Breast epithelium (tissue), 4 donors: ENCODE measurements around the gene C12orf57. TPM values are rescaled to one million over a fixed set of nuclear protein-coding genes. Genes with fewer than 3 reads are reported as not detected.

Source experiments
- DNase-seq, 2 donors: peaks; one replicate each; pipeline ENCODE4 v3.0.0-alpha.2; 2019; ENCODE audit warnings: low spot score in 2 of 2
- H3K27ac ChIP-seq, 2 donors: fragments of 200-600 bp; sonication (generic) in 1 of 2; one replicate each; pipeline ENCODE4 v1.5.1; 2016 to 2019; ENCODE audit warnings: mild to moderate bottlenecking in 1 of 2
- H3K27me3 ChIP-seq, 2 donors: fragments of 200-600 bp; sonication (generic) in 1 of 2; one replicate each; pipeline versions ENCODE4 v1.5.1 to v1.6.0; 2017 to 2019; ENCODE audit warnings: control low read depth in 1 of 2, mild to moderate bottlenecking in 1 of 2
- H3K36me3 ChIP-seq: fragments of 200-600 bp; one replicate; pipeline ENCODE4 v1.5.1; 2019
- H3K4me1 ChIP-seq, 2 donors: fragments of 200-600 bp; sonication (generic); one replicate each; pipeline ENCODE4 v1.5.1; 2016 to 2019; ENCODE audit warnings: control low read depth in 1 of 2
- H3K4me3 ChIP-seq, 3 donors: fragments of 200-600 bp; sonication (generic); 1 replicate in 2 of 3; 2 replicates in 1 of 3; pipeline ENCODE4 v1.5.1; 2016 to 2019; ENCODE audit warnings: mild to moderate bottlenecking in 3 of 3, moderate library complexity in 2 of 3
- H3K9me3 ChIP-seq, 2 donors: fragments of 200-600 bp; sonication (generic) in 1 of 2; one replicate each; pipeline ENCODE4 v1.5.1; 2016 to 2019; ENCODE audit warnings: control low read depth in 1 of 2
- CTCF ChIP-seq, 3 donors: fragments of 450-650 bp; IDR thresholded peaks; one replicate each; pipeline ENCODE4 v1.5.1; 2016 to 2017; ENCODE audit warnings: antibody characterized with exemption in 3 of 3, mild to moderate bottlenecking in 3 of 3, moderate library complexity in 3 of 3
- POLR2A ChIP-seq: fragments of 450-650 bp; IDR thresholded peaks from one replicate; pipeline ENCODE4 v1.6.1; 2016; ENCODE audit warnings: antibody characterized with exemption, mild to moderate bottlenecking, moderate library complexity
- POLR2AphosphoS5 ChIP-seq, 3 donors: sonication (generic); formaldehyde crosslinking; IDR thresholded peaks; one replicate each; pipeline ENCODE4 v1.6.1; 2017; ENCODE audit warnings: antibody characterized with exemption in 3 of 3
- intact Hi-C: fragments of 100-400 bp; cut with DNase I; formaldehyde crosslinking; loops from one replicate; pipeline ENCODE4 v1.15.1; 2023; ENCODE audit warnings: low total_unique reads
- total RNA-seq, 3 donors: library from RNA; depleted of rRNA; stranded (reverse); fragments of >200 nt; gene quantifications; one replicate each; pipeline ENCODE4 v1.1.0, GENCODE V29; 2016

The C12orf57 gene
- total RNA-seq, 3 donors from 2014 or later: 515 to 824 (median 547) TPM

- no peak overlapping the region for H3K4me3 ChIP-seq
- no peaks in the 10 kb centered on the region for H3K9me3 ChIP-seq
- H3K36me3 ChIP-seq: no peaks in the 10 kb centered on the region
- intact Hi-C loops: no loop called here
- peaks cover 15 to 21% of the 10 kb centered on the region in 2 donors for H3K4me1 ChIP-seq
- DNase-seq: no peak
- H3K27me3 ChIP-seq: no peaks in the 10 kb centered on the region
- TF ChIP-seq POLR2AphosphoS5 (IDR thresholded peaks at IDR 0.05) (peak in 1 of 3 donors; percentile 15), POLR2A (no peak)
- H3K27ac ChIP-seq: peak overlapping the region; percentile 96 to 99
Observed at GRCh38 chr12:6939191-6939540, 4.7 kb upstream of the C12orf57 start.

- peak overlapping the region; percentile 56 to 97 for H3K27ac ChIP-seq
- TF ChIP-seq CTCF (IDR thresholded peaks at IDR 0.05) (no peak), POLR2AphosphoS5 (IDR thresholded peaks at IDR 0.05) (no peak), POLR2A (no peak)
- no peak overlapping the region for H3K4me3 ChIP-seq
- H3K27me3 ChIP-seq: no peaks in the 10 kb centered on the region
- no peak for DNase-seq
- no peaks in the 10 kb centered on the region for H3K9me3 ChIP-seq
- intact Hi-C loops: loop anchor here (10.0 kb wide), 1 partner anchor 174 kb away; no protein-coding TSS in a partner anchor
- no peaks in the 10 kb centered on the region for H3K36me3 ChIP-seq
- H3K4me1 ChIP-seq: peaks cover 22 to 25% of the 10 kb centered on the region in 2 donors
Observed at GRCh38 chr12:6941267-6941666, 2.6 kb upstream of the C12orf57 start.

- Histone ChIP-seq H3K27me3 (no peaks in the 10 kb centered on the region), H3K27ac (peak overlapping the region; percentile 56 to 97), H3K36me3 (no peaks in the 10 kb centered on the region), H3K9me3 (no peaks in the 10 kb centered on the region), H3K4me1 (peaks cover 22 to 28% of the 10 kb centered on the region in 2 donors), H3K4me3 (no peak overlapping the region)
- DNase-seq: no peak
- TF ChIP-seq CTCF (IDR thresholded peaks at IDR 0.05): no peak
- no peak for TF ChIP-seq POLR2A
- no peak for TF ChIP-seq POLR2AphosphoS5 (IDR thresholded peaks at IDR 0.05)
- intact Hi-C loops: loop anchor here (10.0 kb wide), 1 partner anchor 173 kb away; no protein-coding TSS in a partner anchor
Observed at GRCh38 chr12:6941782-6942181, 2.0 kb upstream of the C12orf57 start.

GRCh38 chr12:6942331-6942665, 1.5 kb upstream of the C12orf57 start:
- TF ChIP-seq CTCF (IDR thresholded peaks at IDR 0.05) (no peak), POLR2AphosphoS5 (IDR thresholded peaks at IDR 0.05) (peak in 1 of 3 donors; percentile 7)
- Histone ChIP-seq H3K27me3 (no peaks in the 10 kb centered on the region), H3K9me3 (no peaks in the 10 kb centered on the region), H3K27ac (peak overlapping the region; percentile 96 to 97), H3K4me3 (no peak overlapping the region), H3K4me1 (peaks cover 22 to 32% of the 10 kb centered on the region in 2 donors), H3K36me3 (no peaks in the 10 kb centered on the region)
- intact Hi-C loops: loop anchor here (10.0 kb wide), 1 partner anchor 173 kb away; no protein-coding TSS in a partner anchor
- no peak for DNase-seq

GRCh38 chr12:6943389-6943721, 467 bp upstream of the C12orf57 start:
- Histone ChIP-seq H3K9me3 (no peaks in the 10 kb centered on the region), H3K27me3 (no peaks in the 10 kb centered on the region), H3K4me1 (peaks cover 19 to 31% of the 10 kb centered on the region in 2 donors), H3K36me3 (no peaks in the 10 kb centered on the region), H3K27ac (peak overlapping the region; percentile 96 to 97), H3K4me3 (peak overlapping the region; percentile 70 to 80 (median 78))
- intact Hi-C loops: loop anchor here (10.0 kb wide), 1 partner anchor 171 kb away; no protein-coding TSS in a partner anchor
- TF ChIP-seq POLR2AphosphoS5 (IDR thresholded peaks at IDR 0.05): no peak
- peak in 1 of 2 donors; percentile 88 for DNase-seq

- H3K36me3 ChIP-seq: no peaks in the 10 kb centered on the region
- no peaks in the 10 kb centered on the region for H3K27me3 ChIP-seq
- intact Hi-C loops: loop anchor here (10.0 kb wide), 1 partner anchor 170 kb away; no protein-coding TSS in a partner anchor
- H3K27ac ChIP-seq: peak overlapping the region; percentile 96 to 97
- no peaks in the 10 kb centered on the region for H3K9me3 ChIP-seq
- peak; percentile 7 for TF ChIP-seq POLR2A
- peak; percentile 94 to 97 (median 95) for TF ChIP-seq CTCF (IDR thresholded peaks at IDR 0.05)
- peak; percentile 61 to 89 (median 75) for TF ChIP-seq POLR2AphosphoS5 (IDR thresholded peaks at IDR 0.05)
- peak overlapping the region; percentile 70 to 80 (median 78) for H3K4me3 ChIP-seq
- DNase-seq: peak; percentile 92 to 93
- H3K4me1 ChIP-seq: peaks cover 14 to 22% of the 10 kb centered on the region in 2 donors
Observed at GRCh38 chr12:6944381-6945186, 762 bp downstream of the C12orf57 start.
